ENCODE results near the gene PGS1.
A peak's percentile ranks its signal among the peaks of the same experiment; 100 is the strongest.

Gene PGS1

DNA sequence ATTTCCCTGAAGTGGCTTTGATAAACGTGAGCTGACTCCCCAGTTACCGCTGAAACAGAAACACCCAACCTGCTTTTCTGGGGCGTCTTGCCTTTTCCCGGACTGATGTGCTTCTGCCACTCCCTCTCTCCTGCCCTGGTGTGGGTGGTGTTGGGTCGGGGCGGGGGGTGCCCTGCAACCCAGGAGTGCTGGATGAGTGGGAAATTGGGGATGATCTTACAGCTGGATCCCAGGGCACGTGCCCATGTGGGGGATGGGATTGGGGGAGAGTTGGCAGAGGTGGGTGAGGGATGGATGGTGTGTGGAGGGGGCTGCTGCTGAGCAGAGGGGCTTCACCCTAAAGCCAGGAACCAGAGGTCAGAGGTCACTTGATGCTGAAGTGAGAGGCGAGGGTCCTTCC lies 28.5 kb downstream of the PGS1 start:
- H3K36me3 ChIP-seq (ENCODE audit: insufficient read depth, low read depth, low read length), result peaks cover 70% of the 10 kb centered on the region
- no peak overlapping the region for H3K9ac ChIP-seq (ENCODE audit: low read depth, low read length)
- H3K9me3 ChIP-seq (ENCODE audit: insufficient read depth, low read depth, low read length), result no peaks in the 10 kb centered on the region
- H3K4me1 ChIP-seq (ENCODE audit: insufficient read depth, low read length), result peaks cover 8% of the 10 kb centered on the region; the same call in 1 of the 2 replicates
- no peak overlapping the region for H3K27ac ChIP-seq (ENCODE audit: low read length)
- H3K4me3 ChIP-seq (ENCODE audit: low read length), result no peak overlapping the region
- no peaks in the 10 kb centered on the region for H3K27me3 ChIP-seq (ENCODE audit: insufficient read depth, low read length)

- peaks cover 69% of the 10 kb centered on the region for H3K36me3 ChIP-seq (ENCODE audit: insufficient read depth, low read depth, low read length)
These were observed 29.0 kb downstream of the PGS1 start for GRCh38 chr17:78407387-78408000.

GRCh38 chr17:78408476-78409050 lies 30.1 kb downstream of the PGS1 start:
- H3K4me1 ChIP-seq (ENCODE audit: insufficient read depth, low read length), result peaks cover 8% of the 10 kb centered on the region; the same call in 1 of the 2 replicates
- H3K27me3 ChIP-seq (ENCODE audit: insufficient read depth, low read length), result no peaks in the 10 kb centered on the region
- H3K9ac ChIP-seq (ENCODE audit: low read depth, low read length), result no peak overlapping the region
- H3K27ac ChIP-seq (ENCODE audit: low read length), result no peak overlapping the region
- H3K9me3 ChIP-seq (ENCODE audit: insufficient read depth, low read depth, low read length), result no peaks in the 10 kb centered on the region
- H3K36me3 ChIP-seq (ENCODE audit: insufficient read depth, low read depth, low read length), result peaks cover 69% of the 10 kb centered on the region
- H3K4me3 ChIP-seq (ENCODE audit: low read length), result no peak overlapping the region

More at GRCh38 chr17:78407387-78408000, 29.0 kb downstream of the PGS1 start:
- H3K9me3 ChIP-seq (ENCODE audit: insufficient read depth, low read depth, low read length), result no peaks in the 10 kb centered on the region
- H3K4me1 ChIP-seq (ENCODE audit: insufficient read depth, low read length), result peaks cover 8% of the 10 kb centered on the region; the same call in 1 of the 2 replicates
- no peak overlapping the region for H3K4me3 ChIP-seq (ENCODE audit: low read length)
- no peaks in the 10 kb centered on the region for H3K27me3 ChIP-seq (ENCODE audit: insufficient read depth, low read length)
- no peak overlapping the region for H3K27ac ChIP-seq (ENCODE audit: low read length)
- no peak overlapping the region for H3K9ac ChIP-seq (ENCODE audit: low read depth, low read length)

- Histone ChIP-seq H3K9me3 (ENCODE audit: insufficient read depth, low read depth, low read length) (no peaks in the 10 kb centered on the region), H3K27me3 (ENCODE audit: insufficient read depth, low read length) (no peaks in the 10 kb centered on the region), H3K4me3 (ENCODE audit: low read length) (no peak overlapping the region), H3K27ac (ENCODE audit: low read length) (no peak overlapping the region), H3K4me1 (ENCODE audit: insufficient read depth, low read length) (peaks cover 8% of the 10 kb centered on the region; the same call in 1 of the 2 replicates), H3K9ac (ENCODE audit: low read depth, low read length) (no peak overlapping the region), H3K36me3 (ENCODE audit: insufficient read depth, low read depth, low read length) (peaks cover 69% of the 10 kb centered on the region)
These were observed 30.9 kb downstream of the PGS1 start for GRCh38 chr17:78409191-78409928.

GRCh38 chr17:78411241-78411857 lies 32.9 kb downstream of the PGS1 start:
- H3K4me1 ChIP-seq (ENCODE audit: insufficient read depth, low read length), result peaks cover 8% of the 10 kb centered on the region; the same call in 1 of the 2 replicates
- H3K36me3 ChIP-seq (ENCODE audit: insufficient read depth, low read depth, low read length), result peaks cover 71% of the 10 kb centered on the region
- H3K9me3 ChIP-seq (ENCODE audit: insufficient read depth, low read depth, low read length), result no peaks in the 10 kb centered on the region
- no peaks in the 10 kb centered on the region for H3K27me3 ChIP-seq (ENCODE audit: insufficient read depth, low read length)
- H3K27ac ChIP-seq (ENCODE audit: low read length), result peak overlapping the region; percentile 49
- H3K9ac ChIP-seq (ENCODE audit: low read depth, low read length), result no peak overlapping the region
- no peak overlapping the region for H3K4me3 ChIP-seq (ENCODE audit: low read length)

GRCh38 chr17:78412403-78412802 lies 34.0 kb downstream of the PGS1 start:
- Histone ChIP-seq H3K36me3 (ENCODE audit: insufficient read depth, low read depth, low read length) (peaks cover 72% of the 10 kb centered on the region), H3K4me3 (ENCODE audit: low read length) (no peak overlapping the region), H3K27ac (ENCODE audit: low read length) (no peak overlapping the region), H3K9ac (ENCODE audit: low read depth, low read length) (no peak overlapping the region), H3K4me1 (ENCODE audit: insufficient read depth, low read length) (peaks cover 8% of the 10 kb centered on the region; the same call in 1 of the 2 replicates), H3K27me3 (ENCODE audit: insufficient read depth, low read length) (no peaks in the 10 kb centered on the region), H3K9me3 (ENCODE audit: insufficient read depth, low read depth, low read length) (no peaks in the 10 kb centered on the region)

GRCh38 chr17:78414178-78415162 lies 36.0 kb downstream of the PGS1 start:
- Histone ChIP-seq H3K27ac (ENCODE audit: low read length) (no peak overlapping the region), H3K4me3 (ENCODE audit: low read length) (no peak overlapping the region), H3K27me3 (ENCODE audit: insufficient read depth, low read length) (no peaks in the 10 kb centered on the region), H3K4me1 (ENCODE audit: insufficient read depth, low read length) (no peaks in the 10 kb centered on the region), H3K9ac (ENCODE audit: low read depth, low read length) (no peak overlapping the region), H3K36me3 (ENCODE audit: insufficient read depth, low read depth, low read length) (peaks cover 67% of the 10 kb centered on the region), H3K9me3 (ENCODE audit: insufficient read depth, low read depth, low read length) (no peaks in the 10 kb centered on the region)

GRCh38 chr17:78415821-78416711 lies 37.6 kb downstream of the PGS1 start:
- Histone ChIP-seq H3K4me3 (ENCODE audit: low read length) (no peak overlapping the region), H3K9ac (ENCODE audit: low read depth, low read length) (no peak overlapping the region), H3K9me3 (ENCODE audit: insufficient read depth, low read depth, low read length) (no peaks in the 10 kb centered on the region), H3K27me3 (ENCODE audit: insufficient read depth, low read length) (no peaks in the 10 kb centered on the region), H3K4me1 (ENCODE audit: insufficient read depth, low read length) (no peaks in the 10 kb centered on the region), H3K36me3 (ENCODE audit: insufficient read depth, low read depth, low read length) (peaks cover 82% of the 10 kb centered on the region), H3K27ac (ENCODE audit: low read length) (no peak overlapping the region)

DNA sequence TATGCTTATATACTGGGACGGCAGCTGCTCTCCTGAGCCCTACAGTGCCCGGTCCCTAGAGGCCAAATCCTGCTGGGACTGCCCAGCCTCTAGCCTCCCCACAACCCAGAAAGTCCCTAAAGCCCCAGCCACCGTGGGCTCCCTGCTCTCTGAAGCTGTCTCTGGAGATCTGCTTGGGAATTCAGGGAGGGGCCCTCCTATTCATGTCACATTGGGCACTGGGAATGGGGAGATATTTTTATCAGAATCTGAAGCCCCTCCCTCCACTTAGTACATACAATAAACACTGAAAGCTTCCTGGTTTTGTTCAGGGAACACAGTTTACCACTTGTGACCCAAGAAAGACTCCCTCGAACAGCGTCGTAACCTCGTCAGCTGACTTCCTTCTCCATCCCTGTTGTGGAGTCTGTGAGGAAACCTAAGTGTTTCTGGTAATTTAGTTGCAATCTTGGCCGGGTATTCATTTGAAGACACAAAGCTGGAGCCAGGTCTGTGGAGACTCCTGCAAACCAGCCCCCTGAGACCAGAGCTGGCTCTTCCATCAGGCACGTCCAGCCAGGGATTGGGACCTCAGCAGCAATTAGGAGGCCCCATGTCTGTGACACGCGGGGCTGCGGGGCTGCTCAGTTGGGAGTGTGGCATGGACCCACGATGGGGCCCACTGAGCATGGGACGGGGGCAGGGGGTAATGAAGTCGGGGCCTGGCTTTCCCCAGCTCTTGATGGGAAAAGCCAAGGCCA lies 38.5 kb downstream of the PGS1 start:
- Histone ChIP-seq H3K4me3 (ENCODE audit: low read length) (no peak overlapping the region), H3K9me3 (ENCODE audit: insufficient read depth, low read depth, low read length) (no peaks in the 10 kb centered on the region), H3K27ac (ENCODE audit: low read length) (no peak overlapping the region), H3K27me3 (ENCODE audit: insufficient read depth, low read length) (no peaks in the 10 kb centered on the region), H3K4me1 (ENCODE audit: insufficient read depth, low read length) (no peaks in the 10 kb centered on the region), H3K9ac (ENCODE audit: low read depth, low read length) (no peak overlapping the region), H3K36me3 (ENCODE audit: insufficient read depth, low read depth, low read length) (peaks cover 90% of the 10 kb centered on the region)

GRCh38 chr17:78417531-78417909 lies 39.1 kb downstream of the PGS1 start:
- Histone ChIP-seq H3K4me1 (ENCODE audit: insufficient read depth, low read length) (no peaks in the 10 kb centered on the region), H3K27ac (ENCODE audit: low read length) (no peak overlapping the region), H3K4me3 (ENCODE audit: low read length) (no peak overlapping the region), H3K9me3 (ENCODE audit: insufficient read depth, low read depth, low read length) (no peaks in the 10 kb centered on the region), H3K9ac (ENCODE audit: low read depth, low read length) (no peak overlapping the region), H3K36me3 (ENCODE audit: insufficient read depth, low read depth, low read length) (peaks cover 89% of the 10 kb centered on the region), H3K27me3 (ENCODE audit: insufficient read depth, low read length) (no peaks in the 10 kb centered on the region)
